ENCODE results near the gene IRF9.
A peak's percentile ranks its signal among the peaks of the same experiment; 100 is the strongest.

IRF9 gene

DNA sequence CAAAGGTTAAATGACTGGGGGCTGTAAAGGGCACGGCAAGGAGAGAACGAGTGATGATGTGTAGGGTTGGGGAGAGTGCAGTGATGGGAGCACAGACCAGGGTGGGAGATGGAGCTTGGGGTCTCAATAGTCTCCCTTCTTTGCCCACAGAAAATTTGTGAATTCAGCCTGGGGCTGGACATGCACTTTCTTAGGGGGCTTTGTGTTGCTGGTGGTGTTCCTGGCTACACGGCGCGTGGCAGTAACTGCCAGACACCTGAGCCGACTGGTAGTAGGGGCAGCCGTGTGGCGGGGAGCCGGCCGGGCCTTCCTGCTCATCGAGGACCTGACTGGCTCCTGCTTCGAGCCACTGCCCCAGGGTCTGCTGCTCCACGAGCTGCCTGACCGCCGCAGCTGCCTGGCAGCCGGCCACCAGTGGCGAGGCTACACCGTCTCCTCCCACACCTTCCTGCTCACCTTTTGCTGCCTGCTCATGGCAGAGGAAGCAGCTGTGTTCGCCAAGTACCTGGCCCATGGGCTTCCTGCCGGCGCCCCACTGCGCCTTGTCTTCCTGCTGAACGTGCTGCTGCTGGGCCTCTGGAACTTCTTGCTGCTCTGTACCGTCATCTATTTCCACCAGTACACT, 28.9 kb upstream of the IRF9 start:
- no peak for DNase-seq (ENCODE audit: low read depth)

DNA sequence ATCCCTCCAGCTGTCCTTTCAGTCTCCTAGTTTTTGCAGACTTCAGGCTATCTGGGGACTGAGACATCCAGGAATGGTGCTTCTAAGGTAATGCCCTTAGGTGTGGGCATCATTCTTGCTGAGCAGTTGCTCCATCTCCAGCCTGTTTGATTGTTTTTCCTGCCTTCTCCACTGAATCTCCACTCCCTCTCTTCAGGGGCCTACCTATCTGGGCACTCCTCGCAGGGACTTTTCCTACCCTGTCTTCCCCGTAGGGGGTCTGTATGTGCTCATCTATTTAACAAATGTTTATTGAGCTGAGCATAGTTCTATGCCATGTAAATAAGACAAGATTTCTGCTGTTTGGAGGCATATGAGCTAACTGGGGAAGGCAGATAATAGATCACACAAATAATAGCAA, 28.1 kb upstream of the IRF9 start:
- no peak for DNase-seq (ENCODE audit: low read depth)

DNA sequence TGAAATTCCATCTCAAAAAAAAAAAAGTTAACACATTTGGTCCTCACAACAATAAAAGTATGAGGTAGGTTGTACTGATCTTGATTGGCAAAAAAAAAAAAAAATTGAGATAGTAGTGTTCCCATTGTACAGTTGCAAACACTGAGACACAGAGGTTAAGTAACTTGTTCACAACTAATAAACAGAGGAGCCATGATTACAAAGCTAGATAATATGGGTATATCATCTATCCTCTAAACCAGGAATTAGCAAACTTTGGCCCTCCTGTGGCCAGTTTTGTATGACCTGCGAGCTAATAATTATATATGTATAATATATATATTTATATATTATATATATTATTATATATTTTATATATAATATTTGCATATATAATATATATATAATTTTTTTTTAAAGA, 27.3 kb upstream of the IRF9 start:
- DNase-seq (ENCODE audit: low read depth), result no peak

DNA sequence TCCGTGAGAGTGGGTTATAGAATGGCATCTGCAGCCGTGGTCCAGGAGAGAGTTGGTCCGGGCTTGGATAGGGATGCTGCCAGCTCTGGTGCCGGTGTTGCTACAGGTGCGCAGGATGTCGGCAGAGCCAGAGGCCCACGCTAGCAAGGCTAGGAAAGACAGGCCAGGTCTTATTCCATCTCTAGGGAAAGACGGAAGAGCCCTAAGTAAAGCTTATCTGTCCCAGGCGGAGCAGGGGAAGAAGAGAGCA, 25.6 kb upstream of the IRF9 start:
- DNase-seq (ENCODE audit: low read depth), result no peak

DNA sequence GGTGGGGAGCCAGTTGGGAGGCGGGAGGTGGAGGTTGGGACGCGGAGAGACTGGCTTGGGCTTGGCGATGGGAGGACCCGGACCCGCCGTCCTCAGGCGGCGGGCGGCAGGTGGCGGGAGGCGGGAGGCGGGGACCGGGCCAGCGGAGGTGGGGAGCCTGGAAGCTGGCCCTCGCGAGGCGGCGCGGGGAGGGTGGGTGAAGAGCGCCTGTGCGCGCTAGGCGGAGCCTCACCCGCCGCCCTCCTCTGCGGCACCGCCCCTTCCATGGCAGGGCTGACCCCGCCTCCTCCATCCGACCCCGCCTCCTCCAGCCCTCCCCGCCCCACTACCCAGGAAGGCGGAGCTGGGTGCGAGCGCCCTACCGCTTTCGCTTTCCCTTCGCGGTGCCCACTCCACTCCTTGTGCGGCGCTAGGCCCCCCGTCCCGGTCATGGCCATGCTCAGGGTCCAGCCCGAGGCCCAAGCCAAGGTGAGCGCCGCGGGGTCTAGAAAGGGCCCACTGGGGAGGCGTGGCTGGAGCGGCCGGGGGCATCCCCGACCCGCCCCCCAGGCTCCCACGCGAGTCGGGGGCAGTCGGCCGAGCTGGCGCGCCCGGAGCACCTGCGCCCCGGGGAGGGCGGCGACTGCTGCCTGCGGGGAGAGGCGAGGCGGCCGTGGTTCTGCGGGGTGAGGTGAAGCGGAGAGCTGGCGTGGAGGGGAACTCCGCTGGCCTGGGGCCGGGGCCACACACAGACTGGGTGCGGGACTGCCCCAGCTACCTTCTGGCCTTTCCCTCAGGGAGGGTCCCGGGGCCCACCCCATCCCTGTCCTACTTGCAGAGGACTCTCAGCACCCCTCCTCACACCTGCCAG, 25.0 kb upstream of the IRF9 start, which contains the start of gene PSME1:
Gene PSME1 (plus strand): TSS at position 361 of the 850 bp plus-strand sequence. CDS start 69 bp downstream, at position 430.
- peak; percentile 89 for DNase-seq (ENCODE audit: low read depth)

DNA sequence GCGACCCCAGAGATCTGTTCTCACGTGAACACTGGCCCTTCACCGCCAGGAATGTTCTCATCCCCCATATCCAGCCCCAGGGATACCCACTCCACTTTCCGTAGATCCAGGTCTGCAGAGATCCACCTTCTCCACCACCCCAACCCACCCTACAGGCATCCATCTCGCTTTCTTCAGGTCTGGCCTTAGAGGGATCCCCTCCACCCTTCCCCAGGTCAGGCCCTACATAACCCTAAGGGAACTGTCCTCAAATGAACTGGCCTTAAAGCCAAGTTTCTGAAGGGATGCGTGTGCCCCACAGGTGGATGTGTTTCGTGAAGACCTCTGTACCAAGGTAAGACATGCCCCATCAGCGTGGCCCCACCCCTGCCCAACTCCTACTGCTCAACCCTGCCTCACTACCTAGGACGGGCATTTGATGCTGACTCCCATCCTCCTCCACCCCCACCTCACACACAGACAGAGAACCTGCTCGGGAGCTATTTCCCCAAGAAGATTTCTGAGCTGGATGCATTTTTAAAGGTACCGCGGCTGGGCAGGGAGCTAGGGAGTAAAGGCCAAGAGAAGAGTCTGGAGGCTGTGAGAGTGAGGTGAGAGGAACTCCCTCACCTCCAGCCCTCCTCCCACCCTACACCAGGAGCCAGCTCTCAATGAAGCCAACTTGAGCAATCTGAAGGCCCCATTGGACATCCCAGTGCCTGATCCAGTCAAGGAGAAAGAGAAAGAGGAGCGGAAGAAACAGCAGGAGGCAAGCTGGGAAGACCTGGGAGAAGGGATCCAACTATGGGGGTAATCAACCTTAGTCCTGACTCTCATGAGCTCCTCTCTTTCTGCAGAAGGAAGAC, 24.2 kb upstream of the IRF9 start:
- no peak for DNase-seq (ENCODE audit: low read depth)

DNA sequence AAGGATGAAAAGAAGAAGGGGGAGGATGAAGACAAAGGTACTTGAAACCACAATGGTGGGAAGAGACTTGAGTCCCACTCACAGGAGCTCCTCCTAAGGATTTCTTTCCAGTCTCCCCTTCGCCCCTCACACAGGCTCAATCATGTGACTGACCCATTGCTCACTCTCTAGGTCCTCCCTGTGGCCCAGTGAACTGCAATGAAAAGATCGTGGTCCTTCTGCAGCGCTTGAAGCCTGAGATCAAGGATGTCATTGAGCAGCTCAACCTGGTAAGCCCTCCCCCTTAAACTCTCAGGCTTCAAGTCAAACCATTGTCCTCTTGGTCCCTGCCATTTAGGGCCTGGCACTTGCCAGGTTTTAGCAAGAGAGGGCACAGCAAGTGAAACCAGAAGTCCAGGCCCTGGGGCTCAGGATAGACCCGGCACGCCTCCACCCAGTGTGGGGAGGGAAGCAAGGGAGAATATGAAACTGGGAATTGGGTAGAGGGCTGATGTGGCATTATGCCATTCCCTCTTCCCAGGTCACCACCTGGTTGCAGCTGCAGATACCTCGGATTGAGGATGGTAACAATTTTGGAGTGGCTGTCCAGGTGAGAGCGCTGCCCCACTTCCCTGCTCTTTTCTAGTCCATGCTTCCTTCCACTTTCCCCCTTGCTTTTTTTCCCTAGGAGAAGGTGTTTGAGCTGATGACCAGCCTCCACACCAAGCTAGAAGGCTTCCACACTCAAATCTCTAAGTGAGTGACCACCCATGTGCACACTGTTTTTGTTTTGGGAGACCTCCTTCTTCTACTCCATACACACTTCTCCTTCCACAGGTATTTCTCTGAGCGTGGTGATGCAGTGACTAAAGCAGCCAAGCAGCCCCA, 23.3 kb upstream of the IRF9 start:
- no peak for DNase-seq (ENCODE audit: low read depth)

DNA sequence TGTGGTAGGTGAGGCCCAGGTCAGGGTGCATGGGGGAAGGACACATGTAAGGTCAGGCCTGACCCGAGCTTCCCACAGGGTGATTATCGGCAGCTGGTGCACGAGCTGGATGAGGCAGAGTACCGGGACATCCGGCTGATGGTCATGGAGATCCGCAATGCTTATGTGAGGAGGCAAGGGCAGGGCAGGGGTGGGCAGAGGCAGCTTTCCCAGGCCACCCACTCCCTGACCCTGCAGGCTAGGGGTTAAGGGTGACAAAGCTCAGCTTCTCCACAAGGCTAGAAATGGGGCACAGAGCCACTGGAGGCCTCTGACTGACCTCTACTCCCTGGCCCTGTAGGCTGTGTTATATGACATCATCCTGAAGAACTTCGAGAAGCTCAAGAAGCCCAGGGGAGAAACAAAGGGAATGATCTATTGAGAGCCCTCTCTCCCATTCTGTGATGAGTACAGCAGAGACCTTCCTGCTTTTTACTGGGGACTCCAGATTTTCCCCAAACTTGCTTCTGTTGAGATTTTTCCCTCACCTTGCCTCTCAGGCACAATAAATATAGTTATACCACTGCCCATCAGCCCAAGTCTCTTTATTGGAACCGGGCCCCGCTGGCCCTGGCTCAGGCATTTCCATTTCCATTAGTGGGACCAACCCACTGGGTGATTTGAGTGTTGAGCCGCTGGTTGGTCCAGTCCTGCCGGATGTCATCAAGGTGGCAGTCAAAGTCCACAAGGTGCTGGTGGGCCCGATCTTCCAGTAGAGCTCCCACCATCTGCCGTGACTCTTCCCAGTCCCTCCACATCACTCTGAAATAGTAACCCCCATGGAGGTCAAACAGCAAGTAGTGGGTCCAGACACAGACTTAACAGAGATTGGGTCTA, 22.4 kb upstream of the IRF9 start:
- no peak for DNase-seq (ENCODE audit: low read depth)

DNA sequence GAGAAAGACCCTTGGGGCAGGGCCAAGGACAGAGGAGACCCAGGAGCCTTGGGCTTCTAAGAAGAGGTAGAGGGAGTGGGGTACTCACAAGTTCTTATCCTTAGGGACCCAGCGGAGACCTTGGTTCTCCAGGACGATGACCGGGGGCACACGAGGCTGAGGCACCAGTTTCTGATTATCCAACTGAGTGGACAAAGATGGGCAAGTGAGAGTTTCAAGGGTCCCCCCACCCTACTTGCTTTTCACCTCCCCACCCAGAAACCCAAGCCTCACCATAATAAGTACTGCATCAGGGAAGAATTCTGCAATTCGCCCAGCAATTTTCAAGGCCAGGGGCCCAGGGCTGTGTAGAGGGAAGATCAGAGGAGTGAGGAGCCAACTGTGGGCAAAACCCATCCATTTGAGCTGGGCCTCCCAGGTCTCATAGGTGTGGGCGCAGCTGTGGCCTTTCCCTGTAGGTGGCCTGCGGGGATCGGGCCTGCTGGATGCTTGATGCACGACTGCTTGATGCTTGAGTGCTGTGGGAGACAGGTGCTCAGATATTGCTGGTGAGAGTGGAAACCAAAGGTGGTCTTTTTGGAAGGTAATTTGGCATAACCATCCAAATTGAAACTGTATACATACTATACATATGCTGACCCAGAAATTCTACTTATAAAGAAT, 21.7 kb upstream of the IRF9 start:
- DNase-seq (ENCODE audit: low read depth), result no peak

DNA sequence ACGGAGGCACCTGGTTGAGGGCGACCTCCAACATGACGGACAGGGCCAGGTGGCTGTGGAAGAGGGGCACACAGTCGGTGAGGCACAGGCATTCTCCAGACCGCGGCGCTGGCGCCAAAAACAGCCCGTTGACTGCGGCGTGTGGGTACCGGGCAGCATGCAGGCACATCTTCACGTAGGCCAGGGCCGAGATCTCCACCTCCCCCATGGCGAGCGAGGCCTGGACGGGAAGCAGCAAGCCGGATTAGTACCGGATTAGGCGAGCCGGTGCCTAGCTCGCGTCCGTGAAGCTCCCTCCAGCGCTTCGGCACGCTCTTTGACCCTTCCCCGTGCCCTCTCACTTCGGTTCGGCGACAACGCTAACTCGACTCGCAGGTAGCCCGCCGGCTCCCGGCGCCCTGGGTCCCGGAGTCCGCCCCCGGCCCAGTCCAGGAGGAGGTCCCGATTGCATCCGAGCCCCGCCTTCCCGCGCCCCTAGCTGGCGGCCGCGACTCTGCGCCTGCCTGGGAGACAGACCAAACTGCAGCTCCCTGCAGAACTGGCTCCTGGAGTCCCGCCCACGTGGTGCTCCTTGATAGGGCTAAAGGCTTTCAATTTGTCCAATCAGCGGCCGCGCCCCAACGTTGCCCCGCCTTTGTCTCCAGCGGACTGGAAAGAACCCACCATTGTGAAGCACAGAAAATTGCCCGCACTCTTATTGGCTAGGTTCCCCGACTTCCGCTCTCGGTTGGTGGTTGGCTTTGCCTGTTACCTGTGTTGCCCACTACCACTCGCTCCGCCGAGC, 19.8 kb upstream of the IRF9 start, which contains the start of gene EMC9:
Gene EMC9 (minus strand): TSS at position 495 of the 784 bp plus-strand sequence. CDS start 287 bp downstream, at position 208.
- peak; percentile 99 for DNase-seq (ENCODE audit: low read depth)

DNA sequence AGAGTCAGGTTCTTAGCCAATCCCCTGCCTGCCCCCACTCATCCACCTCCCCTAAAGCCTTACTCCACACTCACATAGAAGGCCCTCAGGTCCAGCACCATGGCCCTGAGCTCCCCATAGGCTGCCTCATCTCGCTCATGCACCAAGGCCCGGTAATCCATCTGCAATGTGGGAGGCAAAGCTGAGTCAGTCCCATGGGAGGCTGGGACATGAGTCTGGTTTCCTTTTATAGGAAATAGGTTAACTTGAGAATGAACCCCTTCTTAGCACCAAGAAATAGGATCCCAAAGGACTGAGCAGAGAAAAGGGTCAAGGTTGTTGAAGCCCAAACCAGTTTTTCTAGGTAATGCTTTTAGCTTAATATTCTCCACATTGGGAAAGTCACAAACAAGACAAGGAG, 17.6 kb upstream of the IRF9 start:
- DNase-seq (ENCODE audit: low read depth), result no peak

DNA sequence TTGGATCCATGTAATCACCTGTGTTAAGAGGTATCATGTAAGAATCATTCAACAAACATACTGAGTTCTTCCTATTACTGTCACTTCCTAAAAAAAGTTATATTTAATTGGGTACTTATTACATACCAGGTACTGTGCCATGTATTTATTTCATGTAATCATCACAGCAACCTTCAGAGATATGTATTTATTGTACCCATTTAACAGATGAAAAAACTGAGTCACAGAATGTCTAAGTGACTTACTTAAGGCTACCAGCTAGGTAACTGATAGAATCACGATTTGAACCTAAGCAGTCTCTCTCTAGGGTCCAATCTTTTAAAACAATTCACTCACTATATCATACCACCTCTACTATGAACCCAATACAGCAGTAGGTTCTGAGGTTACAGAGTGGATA, 16.6 kb upstream of the IRF9 start:
- DNase-seq (ENCODE audit: low read depth), result no peak

DNA sequence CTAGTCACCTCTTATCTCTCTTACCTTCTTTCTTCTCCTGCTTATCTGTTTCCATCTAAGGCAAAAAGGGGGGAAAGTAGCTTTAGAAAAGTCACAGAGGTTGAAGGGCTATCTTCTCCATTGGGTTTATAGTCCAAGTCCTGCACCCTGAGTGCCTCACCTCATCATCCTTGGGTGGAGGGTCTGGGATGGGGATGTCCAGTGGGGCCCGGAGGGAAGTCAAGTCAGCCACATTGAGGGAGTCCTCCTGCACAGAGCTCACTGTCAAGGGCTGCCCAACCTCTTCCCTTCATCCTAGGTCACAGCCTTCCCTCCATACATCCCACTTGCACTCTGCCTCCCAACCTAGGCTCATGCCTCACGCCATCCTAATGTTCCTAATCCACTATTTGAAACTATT, 15.8 kb upstream of the IRF9 start:
- DNase-seq (ENCODE audit: low read depth), result no peak

DNA sequence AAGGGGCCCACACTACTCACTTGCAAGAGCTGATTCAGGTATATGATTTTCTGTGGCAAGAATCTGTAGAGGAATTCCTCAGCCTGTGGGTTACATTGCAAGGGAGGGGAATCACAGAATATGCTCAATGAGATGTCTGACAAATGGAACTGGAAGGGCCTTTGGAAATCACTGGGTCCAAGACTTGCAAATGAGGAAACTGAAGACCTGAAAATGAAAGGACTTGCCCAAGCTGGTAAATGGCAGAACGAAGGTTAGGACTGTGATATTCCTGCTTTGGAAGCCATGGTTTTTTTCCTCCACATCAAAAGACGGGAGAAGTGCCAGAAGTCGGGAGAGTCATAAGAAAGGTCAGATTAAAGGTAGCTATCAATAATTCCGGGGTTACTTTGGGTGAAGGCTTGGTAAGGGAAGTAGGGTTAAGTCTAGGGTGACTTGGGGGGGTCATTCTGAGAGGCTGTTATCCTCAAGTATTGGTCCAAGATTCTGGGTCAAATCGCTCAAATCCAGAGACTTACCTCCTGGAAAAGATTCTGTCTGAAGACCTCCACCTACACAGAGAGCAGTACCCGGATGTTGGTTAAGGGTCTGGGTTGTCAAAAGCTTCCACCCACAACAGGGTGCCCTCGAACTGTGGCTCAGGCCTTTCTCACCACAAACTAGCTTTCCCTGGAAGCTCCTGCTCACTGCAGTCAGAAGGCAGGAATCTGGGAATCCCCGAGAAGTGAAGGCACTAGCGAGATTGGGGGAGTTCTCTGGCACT, 15.2 kb upstream of the IRF9 start:
- DNase-seq (ENCODE audit: low read depth), result no peak

DNA sequence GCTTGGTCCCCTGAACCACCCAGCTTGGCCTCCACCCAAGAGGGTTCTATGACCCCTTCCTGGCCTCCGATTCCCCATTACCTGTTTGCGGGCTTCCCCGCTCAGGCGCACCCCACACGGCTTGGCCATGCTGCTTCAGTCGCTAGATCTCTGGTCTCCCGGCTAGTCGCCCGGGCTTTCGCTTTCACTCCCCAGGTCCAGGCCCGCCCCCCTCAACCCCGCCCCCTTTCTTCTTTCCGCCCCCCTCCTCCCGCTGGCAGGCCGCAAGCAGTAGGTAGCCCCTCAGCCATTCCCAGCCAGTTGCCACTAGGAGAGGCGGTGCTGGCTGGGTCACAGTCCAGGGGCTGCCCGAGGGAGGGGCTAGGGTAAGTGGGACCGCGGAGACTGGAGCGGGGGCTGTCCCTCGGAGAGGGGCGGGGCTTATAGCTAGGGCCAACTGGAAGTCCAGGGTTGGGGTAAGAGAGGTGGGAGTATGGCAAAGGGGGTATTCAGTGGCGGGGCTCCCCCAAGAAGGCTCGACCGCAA, 14.6 kb upstream of the IRF9 start, which contains the start of gene PSME2:
Gene PSME2 (minus strand): TSS at position 158 of the 525 bp plus-strand sequence. CDS start 29 bp downstream, at position 129.
- DNase-seq (ENCODE audit: low read depth), result peak; percentile 66

DNA sequence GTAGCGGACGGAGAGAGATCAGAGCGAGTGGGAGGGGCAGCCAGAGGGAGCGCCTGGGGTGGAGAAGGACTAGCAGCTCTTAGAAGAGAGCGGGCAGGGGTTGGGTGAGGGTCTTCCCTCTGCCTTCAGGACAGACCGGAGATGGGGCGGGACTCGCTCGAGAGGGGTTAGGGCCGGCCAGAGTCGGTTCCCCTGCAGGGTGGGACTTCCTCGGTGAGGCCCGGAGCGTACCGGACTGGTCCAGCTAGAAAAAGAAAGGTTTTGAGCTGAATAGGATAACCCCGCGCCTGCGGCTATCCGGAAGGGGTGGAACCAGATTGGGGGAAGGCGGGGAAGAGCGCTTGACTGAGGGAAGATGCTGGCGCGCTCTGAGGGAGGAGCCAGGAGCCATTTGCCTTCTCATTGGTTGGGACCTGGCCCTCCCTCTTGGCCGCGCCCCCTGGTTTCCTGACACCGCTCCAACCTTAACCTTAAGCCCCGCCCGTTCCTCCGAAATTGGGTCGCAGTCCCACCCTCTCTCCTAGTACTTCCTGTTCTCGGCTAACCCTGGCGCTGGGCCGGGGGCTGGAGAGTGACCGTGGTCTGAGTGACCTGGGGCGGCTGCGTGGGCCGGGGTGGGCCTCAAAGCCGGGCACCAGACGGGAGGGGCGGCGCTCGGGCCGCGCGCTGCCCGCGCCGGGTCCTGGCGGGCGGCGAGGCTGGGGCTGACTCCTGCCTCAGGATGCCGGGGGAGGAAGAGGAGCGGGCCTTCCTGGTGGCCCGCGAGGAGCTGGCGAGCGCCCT, 13.9 kb upstream of the IRF9 start, which contains the start of gene RNF31:
Gene RNF31 (plus strand): TSS at position 521 of the 783 bp plus-strand sequence. CDS start 201 bp downstream, at position 722.
- peak; percentile 97 for DNase-seq (ENCODE audit: low read depth)

DNA sequence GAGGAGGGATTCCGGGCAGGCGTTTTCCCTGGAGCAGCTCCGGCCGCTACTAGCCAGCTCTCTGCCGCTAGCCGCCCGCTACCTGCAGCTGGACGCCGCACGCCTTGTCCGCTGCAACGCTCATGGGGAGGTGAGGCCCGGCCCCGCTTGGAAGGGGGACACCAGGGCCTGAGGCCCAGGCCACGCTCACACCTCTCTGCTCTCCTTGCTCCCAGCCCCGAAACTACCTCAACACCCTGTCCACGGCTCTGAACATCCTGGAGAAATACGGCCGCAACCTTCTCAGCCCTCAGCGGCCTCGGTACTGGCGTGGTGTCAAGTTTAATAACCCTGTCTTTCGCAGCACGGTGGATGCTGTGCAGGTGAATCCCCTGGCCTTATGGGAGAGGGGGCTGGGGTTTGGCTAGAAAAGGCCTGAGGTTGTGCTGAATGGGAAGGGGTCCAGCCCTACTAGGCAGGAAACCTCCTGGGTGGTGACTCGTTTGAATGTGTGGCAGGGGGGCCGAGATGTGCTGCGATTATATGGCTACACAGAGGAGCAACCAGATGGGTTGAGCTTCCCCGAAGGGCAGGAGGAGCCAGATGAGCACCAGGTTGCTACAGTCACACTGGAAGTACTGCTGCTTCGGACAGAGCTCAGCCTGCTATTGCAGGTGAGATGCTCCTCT, 13.2 kb upstream of the IRF9 start:
- no peak for DNase-seq (ENCODE audit: low read depth)

Measured in stimulated activated CD8-positive, alpha-beta memory T cell treated with anti-CD3 and anti-CD28 coated beads, Interleukin-12 subunit alpha, Interleukin-12 subunit beta, amount 100 ng/mL, for 1 hour (primary cell).